Activated T-helper 17 cell treated with anti-CD3 and anti-CD28 coated beads, Interleukin-2, amount 50 U/mL, for 72 hours (primary cell): ENCODE results near the gene ZBTB5. TPM values are rescaled to one million over a fixed set of nuclear protein-coding genes. Genes with fewer than 3 reads are reported as not detected.
A peak's percentile ranks its signal among the peaks of the same experiment; 100 is the strongest.
"Not testable (repeated sequence)": the region's sequence is repeated elsewhere in the genome, so short reads cannot be mapped to it uniquely, and the experiment has no call there.

Source experiments
- ATAC-seq: fragments of 150-1000 bp; cut with Tn5 transposase; replicated peaks from 2 replicates; pipeline ENCODE4 v1.10.0; 2021; ENCODE audit warnings: mild to moderate bottlenecking, moderate library complexity
- H3K27ac Mint-ChIP-seq: one replicate; pipeline ENCODE4 v1.8.0; 2022; ENCODE audit warnings: mixed read lengths
- H3K27me3 Mint-ChIP-seq: one replicate; pipeline ENCODE4 v1.8.0; 2022; ENCODE audit warnings: mixed read lengths
- H3K36me3 Mint-ChIP-seq: one replicate; pipeline ENCODE4 v1.8.0; 2022; ENCODE audit warnings: low read depth, mild to moderate bottlenecking, mixed read lengths
- H3K4me1 Mint-ChIP-seq: one replicate; pipeline ENCODE4 v1.8.0; 2022; ENCODE audit warnings: mixed read lengths
- H3K4me3 Mint-ChIP-seq: one replicate; pipeline ENCODE4 v1.8.0; 2022; ENCODE audit warnings: mild to moderate bottlenecking, mixed read lengths
- H3K9me3 Mint-ChIP-seq: one replicate; pipeline ENCODE4 v1.8.0; 2022; ENCODE audit warnings: mixed read lengths
- total RNA-seq, 2 donors: library from RNA; stranded (reverse); gene quantifications; one replicate each; pipeline ENCODE4 v1.2.3, GENCODE V29; 2022

ZBTB5 gene
- total RNA-seq, 2 donors from 2014 or later: 7.7 to 13.8 TPM

DNA sequence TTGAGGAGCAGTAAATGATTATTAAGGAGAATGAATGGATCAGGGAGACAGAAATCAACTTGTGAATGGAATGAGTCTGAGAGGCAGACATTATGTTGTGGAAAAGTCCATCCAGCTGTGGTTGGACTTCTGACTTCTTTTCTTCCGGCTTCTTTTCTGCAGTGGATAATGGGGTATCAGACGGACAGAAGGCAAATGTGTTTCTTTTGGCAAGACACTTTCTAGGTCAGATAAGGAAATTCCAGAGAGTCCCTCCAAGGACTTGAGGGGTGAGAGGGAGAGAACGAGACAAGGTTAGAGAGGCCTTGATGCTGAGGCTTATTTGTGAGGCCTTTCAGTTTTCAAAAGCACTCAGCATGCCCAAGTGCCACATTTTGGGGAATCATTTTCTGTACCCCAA is 59.9 kb downstream of the ZBTB5 start:
- no peaks in the 10 kb centered on the region for H3K9me3 Mint-ChIP-seq
- H3K27ac Mint-ChIP-seq: no peak overlapping the region
- peaks cover 17% of the 10 kb centered on the region for H3K4me1 Mint-ChIP-seq
- no peak overlapping the region for H3K4me3 Mint-ChIP-seq
- no peaks in the 10 kb centered on the region for H3K36me3 Mint-ChIP-seq
- H3K27me3 Mint-ChIP-seq: peaks cover 5% of the 10 kb centered on the region
- no peak for ATAC-seq

DNA sequence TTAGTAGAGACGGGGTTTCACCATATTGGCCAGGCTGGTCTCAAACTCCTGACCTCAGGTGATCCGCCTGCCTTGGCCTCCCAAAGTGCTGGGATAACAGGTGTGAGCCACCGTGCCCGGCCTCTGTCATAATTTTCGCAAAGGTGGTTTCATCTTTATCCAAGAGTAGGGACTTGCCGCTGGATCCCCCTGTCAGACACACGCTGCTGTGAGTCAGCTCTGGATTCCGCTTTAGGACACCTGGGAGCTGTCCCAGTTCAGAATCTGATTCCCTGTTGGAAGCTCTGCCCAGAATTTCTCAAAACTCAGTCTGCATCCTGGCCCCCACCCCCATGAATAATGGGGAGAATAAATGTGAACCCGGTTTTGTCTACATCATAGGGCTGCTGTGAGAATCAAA is 60.7 kb downstream of the ZBTB5 start:
- H3K9me3 Mint-ChIP-seq: no peaks in the 10 kb centered on the region
- no peaks in the 10 kb centered on the region for H3K36me3 Mint-ChIP-seq
- H3K27ac Mint-ChIP-seq: no peak overlapping the region
- peaks cover 11% of the 10 kb centered on the region for H3K4me1 Mint-ChIP-seq
- H3K27me3 Mint-ChIP-seq: peaks cover 5% of the 10 kb centered on the region
- ATAC-seq: no peak
- no peak overlapping the region for H3K4me3 Mint-ChIP-seq

DNA sequence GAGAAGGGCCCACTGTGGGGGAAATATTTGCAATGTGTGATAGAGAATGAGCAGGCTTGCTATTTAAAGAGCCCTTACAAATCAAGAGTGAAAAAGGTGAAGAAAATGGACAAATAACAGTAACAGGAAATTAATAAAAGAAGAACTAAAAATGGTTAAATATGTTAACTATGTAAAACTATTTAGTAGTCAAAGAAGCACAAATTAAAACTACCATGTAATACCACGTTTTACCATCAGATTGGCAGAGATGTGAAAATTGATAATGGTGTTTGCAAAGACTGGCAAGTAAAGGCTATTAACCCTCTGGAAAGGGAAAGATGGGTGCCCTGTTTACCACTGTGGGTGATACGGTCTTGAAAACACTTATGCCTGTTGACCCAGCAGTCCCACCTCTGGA is 65.9 kb downstream of the ZBTB5 start:
- ATAC-seq: no peak
- no peaks in the 10 kb centered on the region for H3K9me3 Mint-ChIP-seq
- H3K36me3 Mint-ChIP-seq: no peaks in the 10 kb centered on the region
- H3K4me1 Mint-ChIP-seq: peaks cover 3% of the 10 kb centered on the region
- H3K27me3 Mint-ChIP-seq: no peaks in the 10 kb centered on the region
- no peak overlapping the region for H3K27ac Mint-ChIP-seq
- H3K4me3 Mint-ChIP-seq: no peak overlapping the region

GRCh38 chr9:37398464-37399025 is 66.7 kb downstream of the ZBTB5 start:
- Mint-ChIP-seq H3K27ac (no peak overlapping the region), H3K36me3 (no peaks in the 10 kb centered on the region), H3K9me3 (no peaks in the 10 kb centered on the region), H3K4me3 (no peak overlapping the region), H3K4me1 (peaks cover 3% of the 10 kb centered on the region), H3K27me3 (no peaks in the 10 kb centered on the region)
- ATAC-seq: no peak

DNA sequence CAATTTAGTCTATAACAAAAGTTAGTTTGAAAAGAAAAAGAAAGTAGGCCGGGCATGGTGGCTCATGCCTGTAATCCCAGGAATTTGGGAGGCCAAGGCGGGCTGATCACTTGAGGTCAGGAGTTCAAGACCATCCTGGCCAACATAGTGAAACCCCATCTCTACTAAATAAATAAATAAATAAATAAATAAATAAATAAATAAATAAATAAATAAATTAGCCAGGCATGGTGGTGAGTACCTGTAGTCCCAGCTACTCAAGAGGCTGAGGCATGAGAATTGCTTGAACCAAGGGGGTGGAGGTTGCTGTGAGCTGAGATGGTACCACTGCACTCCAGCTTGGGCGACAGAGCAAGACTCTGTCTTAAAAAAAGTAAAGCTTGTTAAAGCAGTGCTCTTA is 67.3 kb downstream of the ZBTB5 start:
- not testable (repeated sequence) for H3K27ac Mint-ChIP-seq, H3K36me3 Mint-ChIP-seq, ATAC-seq, H3K4me3 Mint-ChIP-seq, H3K4me1 Mint-ChIP-seq, H3K9me3 Mint-ChIP-seq, H3K27me3 Mint-ChIP-seq

DNA sequence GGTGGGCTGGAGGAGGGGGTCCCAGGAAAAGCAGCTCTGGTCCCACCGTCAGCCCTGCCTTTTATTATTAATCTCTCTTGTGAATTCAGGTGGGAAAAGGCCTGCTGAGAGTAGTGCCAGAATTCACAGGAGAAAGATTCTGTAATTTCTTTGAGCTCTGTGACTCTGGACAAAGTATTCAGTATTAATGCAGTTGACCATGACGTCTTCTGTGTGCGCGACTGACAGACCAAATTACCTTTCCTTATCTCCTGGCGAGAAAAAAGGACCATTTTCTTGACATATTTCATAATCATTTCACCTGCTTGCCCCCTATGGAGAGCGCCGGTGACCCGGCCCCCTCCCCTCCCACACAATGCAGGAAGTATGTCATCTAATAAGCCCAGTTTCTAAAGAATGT is 69.6 kb downstream of the ZBTB5 start:
- Mint-ChIP-seq H3K4me3 (no peak overlapping the region), H3K36me3 (no peaks in the 10 kb centered on the region), H3K27ac (no peak overlapping the region), H3K9me3 (no peaks in the 10 kb centered on the region), H3K27me3 (no peaks in the 10 kb centered on the region), H3K4me1 (no peaks in the 10 kb centered on the region)
- ATAC-seq: no peak

DNA sequence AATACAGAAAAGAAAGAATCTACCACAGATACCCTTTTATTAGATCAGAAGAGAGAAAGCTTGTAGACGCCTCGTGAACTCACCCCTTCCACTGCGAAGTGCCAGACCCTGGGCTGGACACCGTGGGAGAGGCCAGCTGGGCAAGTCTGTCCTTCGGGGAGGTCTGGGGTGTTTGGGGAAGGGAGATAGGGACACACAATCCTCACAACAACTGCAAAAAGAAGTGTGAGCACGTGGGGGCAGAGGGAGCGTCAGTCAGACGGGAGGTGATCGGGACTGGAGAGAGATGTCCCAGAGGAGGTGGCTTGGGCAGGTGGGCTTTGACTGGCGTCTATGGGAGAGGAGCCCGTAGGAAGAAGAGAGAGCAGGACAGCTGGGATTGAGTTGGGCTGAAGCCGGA is 70.0 kb downstream of the ZBTB5 start:
- H3K36me3 Mint-ChIP-seq: no peaks in the 10 kb centered on the region
- H3K27me3 Mint-ChIP-seq: no peaks in the 10 kb centered on the region
- no peak overlapping the region for H3K27ac Mint-ChIP-seq
- ATAC-seq: no peak
- H3K4me1 Mint-ChIP-seq: no peaks in the 10 kb centered on the region
- no peaks in the 10 kb centered on the region for H3K9me3 Mint-ChIP-seq
- no peak overlapping the region for H3K4me3 Mint-ChIP-seq

DNA sequence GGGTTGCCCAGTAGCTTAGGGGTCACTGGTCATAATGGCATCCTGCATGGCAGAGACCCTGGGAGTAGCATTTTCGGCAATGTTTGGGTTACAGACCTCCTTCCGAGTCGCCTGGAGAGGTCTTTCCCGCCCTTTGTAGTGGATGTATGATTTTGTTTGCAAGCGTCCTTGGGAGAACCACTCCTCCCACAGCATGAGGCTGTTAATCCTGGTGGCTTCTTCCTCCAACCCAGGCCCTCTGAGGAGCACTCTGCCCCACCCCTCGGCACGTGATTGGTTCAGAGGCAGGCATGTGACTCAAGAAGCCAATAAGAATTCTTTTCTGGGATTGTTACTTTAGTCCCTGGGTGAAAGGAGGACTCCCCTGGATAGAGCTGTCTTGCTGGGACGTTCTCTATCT is 73.0 kb downstream of the ZBTB5 start:
- no peaks in the 10 kb centered on the region for H3K27me3 Mint-ChIP-seq
- no peak overlapping the region for H3K27ac Mint-ChIP-seq
- H3K36me3 Mint-ChIP-seq: no peaks in the 10 kb centered on the region
- no peaks in the 10 kb centered on the region for H3K9me3 Mint-ChIP-seq
- H3K4me3 Mint-ChIP-seq: no peak overlapping the region
- H3K4me1 Mint-ChIP-seq: no peaks in the 10 kb centered on the region
- ATAC-seq: no peak

DNA sequence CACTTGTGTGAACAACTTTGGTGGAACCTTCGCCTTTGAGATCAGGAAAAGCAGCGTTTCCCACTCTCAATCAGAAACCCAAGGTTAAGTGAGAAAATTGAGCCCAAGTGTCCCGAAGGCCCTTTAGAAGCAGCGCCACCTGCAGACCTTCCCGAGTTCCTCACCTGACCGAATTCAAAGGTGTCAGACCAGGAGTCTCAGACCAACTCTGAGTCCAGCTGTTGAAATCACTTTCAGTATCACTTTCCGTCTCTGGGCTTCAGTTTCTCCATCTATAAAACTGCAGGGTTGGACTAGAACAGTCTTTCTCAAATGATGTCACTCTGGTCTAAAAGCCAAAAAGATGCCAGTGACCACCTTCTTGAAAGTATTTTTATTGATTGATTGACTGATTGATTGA is 74.5 kb downstream of the ZBTB5 start:
- Mint-ChIP-seq H3K27ac (no peak overlapping the region), H3K4me3 (no peak overlapping the region), H3K4me1 (no peaks in the 10 kb centered on the region), H3K9me3 (no peaks in the 10 kb centered on the region), H3K27me3 (no peaks in the 10 kb centered on the region), H3K36me3 (no peaks in the 10 kb centered on the region)
- peak; percentile 68 for ATAC-seq

Other genes starting within 250 kb of the ZBTB5 start
- gene GRHPR, start 42.8 kb downstream of the ZBTB5 start, total RNA-seq: 10 to 100 TPM; 46.4 to 47.0 TPM
- gene POLR1E, start 20.5 kb upstream of the ZBTB5 start, total RNA-seq: 10 to 100 TPM; 57.3 to 65.1 TPM
- 1 to 10 TPM; 3.6 to 4.8 TPM for gene FBXO10, start 110.9 kb upstream of the ZBTB5 start, total RNA-seq
- 100 to 1,000 TPM in 1 of 2 donors, 10 to 100 TPM in 1; 77.7 to 158 TPM for gene TOMM5, start 127.1 kb upstream of the ZBTB5 start, total RNA-seq
- not detected for gene FRMPD1, start 185.5 kb upstream of the ZBTB5 start, total RNA-seq